Panc1 (cell line): Measurements from ENCODE around the gene TENM3. TPM values are rescaled to one million over a fixed set of nuclear protein-coding genes. Genes with fewer than 3 reads are reported as not detected.

Source experiments
- ATAC-seq: fragments of 200-7000 bp; cut with Tn5 transposase; 2 replicates; pipeline ENCODE4 v1.9.1; 2020; ENCODE audit warnings: mild to moderate bottlenecking, moderate library complexity
- BruUV-seq: library from RNA; stranded (reverse); fragments of 400-500 nt; replicated peaks from 2 replicates; lab custom pipeline; 2021; lab: Mats Ljungman, UMichigan
- CTCF ChIA-PET: fragments of 300-600 bp; sonication (Branson Sonifier 250); formaldehyde crosslinking; loops from one replicate; lab custom pipeline; 2022; ENCODE audit warnings: antibody characterized with exemption; lab: Charles Lee
- POLR2A ChIA-PET: fragments of 300-600 bp; sonication (Branson Sonifier 250); formaldehyde crosslinking; loops from one replicate; lab custom pipeline; 2022; ENCODE audit warnings: antibody characterized with exemption; lab: Charles Lee
- DNase-seq: peaks from one replicate; pipeline ENCODE4 v3.0.0-alpha.2; 2010; ENCODE audit warnings: low read depth, low spot score
- H3K27ac ChIP-seq: 2 replicates; pipeline ENCODE4 v1.5.1; 2011; ENCODE audit warnings: mild to moderate bottlenecking, low read length, inconsistent platforms
- H3K27me3 ChIP-seq: fragments of 200-500 bp; sonication (Bioruptor generic); 2 replicates; pipeline ENCODE4 v1.6.0; 2014; ENCODE audit warnings: low read length, inconsistent platforms; ENCODE audit not compliant: control insufficient read depth, insufficient read depth
- H3K36me3 ChIP-seq: fragments of 200-500 bp; sonication (Bioruptor generic); 2 replicates; pipeline ENCODE4 v1.5.1; 2014; ENCODE audit warnings: inconsistent platforms, mild to moderate bottlenecking, low read length, moderate library complexity; ENCODE audit not compliant: control insufficient read depth, insufficient read depth
- H3K4me1 ChIP-seq: 2 replicates; pipeline ENCODE4 v1.5.1; 2011; ENCODE audit warnings: inconsistent platforms, mild to moderate bottlenecking, low read length, moderate library complexity; ENCODE audit not compliant: control insufficient read depth, insufficient read depth
- H3K4me3 ChIP-seq, 2 experiments: 2 replicates each; pipeline ENCODE4 v1.5.1; 2011 to 2012; ENCODE audit warnings: low read depth in 2 of 2, low read length in 2 of 2, mild to moderate bottlenecking in 2 of 2, inconsistent platforms in 1 of 2, moderate library complexity in 1 of 2
- H3K9me3 ChIP-seq: fragments of 200-500 bp; sonication (Bioruptor generic); 2 replicates; pipeline ENCODE4 v1.5.1; 2014; ENCODE audit warnings: low read depth, mild to moderate bottlenecking, inconsistent platforms, low read length, moderate library complexity; ENCODE audit not compliant: control insufficient read depth, insufficient read depth
- CTCF ChIP-seq: fragments of 450-650 bp; IDR thresholded peaks from 2 replicates; pipeline ENCODE4 v1.5.1; 2017; ENCODE audit warnings: mild to moderate bottlenecking
- POLR2AphosphoS5 ChIP-seq: IDR thresholded peaks from 2 replicates; pipeline ENCODE4 v1.6.1; 2012; ENCODE audit warnings: mild to moderate bottlenecking, low read depth, low read length, moderate library complexity
- SIN3A ChIP-seq: IDR thresholded peaks from 2 replicates; pipeline ENCODE4 v1.6.1; 2012; ENCODE audit warnings: low read depth, mild to moderate bottlenecking, low read length, moderate library complexity, borderline replicate concordance; ENCODE audit not compliant: insufficient read depth
- TCF7L2 ChIP-seq: IDR thresholded peaks from 2 replicates; pipeline ENCODE4 v1.6.1; 2011; ENCODE audit warnings: mild to moderate bottlenecking, low read depth, low read length, inconsistent platforms
- in situ Hi-C: cut with HindIII; loops from 2 replicates; pipeline ENCODE4 v1.10.0; 2016; ENCODE audit warnings: low sequenced_read_pairs, low pct_unique_long_range_greater_than_20kb
- intact Hi-C: fragments of 100-400 bp; cut with micrococcal nuclease; formaldehyde crosslinking; loops from one replicate; pipeline ENCODE4 v1.10.0; 2022; ENCODE audit not compliant: unreplicated experiment
- total RNA-seq: library from RNA; stranded (reverse); gene quantifications from one replicate; pipeline ENCODE4 v1.2.1, GENCODE V29; 2021; ENCODE audit not compliant: unreplicated experiment
- TF ChIP-seq, protein P1 (sequence below), 2 experiments: IDR thresholded peaks; 2 replicates each; pipeline ENCODE4 v1.6.1; 2011 to 2012; ENCODE audit warnings: low read depth in 2 of 2, control low read depth in 1 of 2, low read length in 1 of 2, mild to moderate bottlenecking in 1 of 2, moderate library complexity in 1 of 2; ENCODE audit not compliant: insufficient read depth in 1 of 2

TENM3 gene
- total RNA-seq, 1 experiment from 2014 or later = 0.95 TPM

- Histone ChIP-seq H3K36me3 (no peaks in the 10 kb centered on the region), H3K27ac (no peak overlapping the region), H3K4me3 (no peak overlapping the region), H3K9me3 (no peaks in the 10 kb centered on the region), H3K4me1 (peaks cover 2% of the 10 kb centered on the region; the same call in 1 of the 2 replicates), H3K27me3 (peaks cover 22% of the 10 kb centered on the region)
- ChIA-PET CTCF (no interaction called here), POLR2A (no interaction called here)
- ATAC-seq (no peak), DNase-seq (no peak)
- in situ Hi-C loops (no loop called here), intact Hi-C loops (no loop called here)
- TF ChIP-seq POLR2AphosphoS5 (no peak), TCF7L2 (no peak), SIN3A (no peak), CTCF (no peak)
- TF ChIP-seq, protein P1, sequence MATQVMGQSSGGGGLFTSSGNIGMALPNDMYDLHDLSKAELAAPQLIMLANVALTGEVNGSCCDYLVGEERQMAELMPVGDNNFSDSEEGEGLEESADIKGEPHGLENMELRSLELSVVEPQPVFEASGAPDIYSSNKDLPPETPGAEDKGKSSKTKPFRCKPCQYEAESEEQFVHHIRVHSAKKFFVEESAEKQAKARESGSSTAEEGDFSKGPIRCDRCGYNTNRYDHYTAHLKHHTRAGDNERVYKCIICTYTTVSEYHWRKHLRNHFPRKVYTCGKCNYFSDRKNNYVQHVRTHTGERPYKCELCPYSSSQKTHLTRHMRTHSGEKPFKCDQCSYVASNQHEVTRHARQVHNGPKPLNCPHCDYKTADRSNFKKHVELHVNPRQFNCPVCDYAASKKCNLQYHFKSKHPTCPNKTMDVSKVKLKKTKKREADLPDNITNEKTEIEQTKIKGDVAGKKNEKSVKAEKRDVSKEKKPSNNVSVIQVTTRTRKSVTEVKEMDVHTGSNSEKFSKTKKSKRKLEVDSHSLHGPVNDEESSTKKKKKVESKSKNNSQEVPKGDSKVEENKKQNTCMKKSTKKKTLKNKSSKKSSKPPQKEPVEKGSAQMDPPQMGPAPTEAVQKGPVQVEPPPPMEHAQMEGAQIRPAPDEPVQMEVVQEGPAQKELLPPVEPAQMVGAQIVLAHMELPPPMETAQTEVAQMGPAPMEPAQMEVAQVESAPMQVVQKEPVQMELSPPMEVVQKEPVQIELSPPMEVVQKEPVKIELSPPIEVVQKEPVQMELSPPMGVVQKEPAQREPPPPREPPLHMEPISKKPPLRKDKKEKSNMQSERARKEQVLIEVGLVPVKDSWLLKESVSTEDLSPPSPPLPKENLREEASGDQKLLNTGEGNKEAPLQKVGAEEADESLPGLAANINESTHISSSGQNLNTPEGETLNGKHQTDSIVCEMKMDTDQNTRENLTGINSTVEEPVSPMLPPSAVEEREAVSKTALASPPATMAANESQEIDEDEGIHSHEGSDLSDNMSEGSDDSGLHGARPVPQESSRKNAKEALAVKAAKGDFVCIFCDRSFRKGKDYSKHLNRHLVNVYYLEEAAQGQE (IDR thresholded peaks at IDR 0.05; ENCODE audit: insufficient read depth in 1 of 2, low read depth in 2 of 2, low read length in 1 of 2) = no peak
- no TSS peak for BruUV-seq
Measured at GRCh38 chr4:182453830-182454229, 210.6 kb downstream of the TENM3 start.

DNA sequence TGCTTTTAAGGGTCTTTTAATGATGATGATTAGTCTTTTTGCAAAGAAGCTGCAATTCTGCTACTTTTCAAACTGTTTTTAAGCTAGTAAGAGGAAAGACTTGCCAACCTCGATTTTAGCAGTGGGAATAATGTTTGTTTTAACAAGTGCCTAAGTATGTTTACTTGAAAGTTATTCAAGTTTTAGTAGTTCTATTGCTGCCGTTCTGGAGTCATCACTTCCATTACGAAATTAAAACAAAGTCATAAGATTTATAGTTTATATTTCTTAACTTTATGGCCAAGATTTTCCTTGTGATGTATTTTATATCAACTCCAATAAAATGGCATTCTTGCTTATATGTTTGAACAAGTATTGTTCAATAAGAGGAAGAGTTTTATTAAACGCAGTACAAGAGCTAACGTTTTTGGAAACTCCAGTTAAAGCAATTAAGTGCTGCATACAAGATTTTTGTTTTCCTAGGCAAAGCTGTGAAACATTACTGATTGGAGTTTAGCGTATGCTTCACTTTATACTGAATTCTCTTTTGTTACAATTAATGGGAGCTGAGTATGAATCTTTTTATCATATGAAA is 211.3 kb downstream of the TENM3 start:
- BruUV-seq = no TSS peak
- ATAC-seq = no peak
- intact Hi-C loops = no loop called here

More for the DNA sequence above, 211.3 kb downstream of the TENM3 start:
- Histone ChIP-seq H3K4me3 (no peak overlapping the region), H3K4me1 (no peaks in the 10 kb centered on the region; the same call in 1 of the 2 replicates), H3K27ac (no peak overlapping the region), H3K36me3 (no peaks in the 10 kb centered on the region), H3K27me3 (peaks cover 19% of the 10 kb centered on the region), H3K9me3 (no peaks in the 10 kb centered on the region)
- ChIA-PET CTCF (no interaction called here), POLR2A (no interaction called here)
- TF ChIP-seq, protein P1 (IDR thresholded peaks at IDR 0.05; ENCODE audit: insufficient read depth in 1 of 2, low read depth in 2 of 2, low read length in 1 of 2) = no peak
- TF ChIP-seq SIN3A (no peak), POLR2AphosphoS5 (no peak)
- no peak for DNase-seq
- in situ Hi-C loops = no loop called here
